GM10847 (cell line): ENCODE measurements around the gene PAPSS1.
A peak's percentile ranks its signal among the peaks of the same experiment; 100 is the strongest.

ENCODE experiments used
- POLR2A ChIP-seq: IDR thresholded peaks from 2 replicates; pipeline ENCODE4 v1.6.1; 2011; ENCODE audit not compliant: insufficient read length; ENCODE audit errors: extremely low read depth

Gene PAPSS1

DNA sequence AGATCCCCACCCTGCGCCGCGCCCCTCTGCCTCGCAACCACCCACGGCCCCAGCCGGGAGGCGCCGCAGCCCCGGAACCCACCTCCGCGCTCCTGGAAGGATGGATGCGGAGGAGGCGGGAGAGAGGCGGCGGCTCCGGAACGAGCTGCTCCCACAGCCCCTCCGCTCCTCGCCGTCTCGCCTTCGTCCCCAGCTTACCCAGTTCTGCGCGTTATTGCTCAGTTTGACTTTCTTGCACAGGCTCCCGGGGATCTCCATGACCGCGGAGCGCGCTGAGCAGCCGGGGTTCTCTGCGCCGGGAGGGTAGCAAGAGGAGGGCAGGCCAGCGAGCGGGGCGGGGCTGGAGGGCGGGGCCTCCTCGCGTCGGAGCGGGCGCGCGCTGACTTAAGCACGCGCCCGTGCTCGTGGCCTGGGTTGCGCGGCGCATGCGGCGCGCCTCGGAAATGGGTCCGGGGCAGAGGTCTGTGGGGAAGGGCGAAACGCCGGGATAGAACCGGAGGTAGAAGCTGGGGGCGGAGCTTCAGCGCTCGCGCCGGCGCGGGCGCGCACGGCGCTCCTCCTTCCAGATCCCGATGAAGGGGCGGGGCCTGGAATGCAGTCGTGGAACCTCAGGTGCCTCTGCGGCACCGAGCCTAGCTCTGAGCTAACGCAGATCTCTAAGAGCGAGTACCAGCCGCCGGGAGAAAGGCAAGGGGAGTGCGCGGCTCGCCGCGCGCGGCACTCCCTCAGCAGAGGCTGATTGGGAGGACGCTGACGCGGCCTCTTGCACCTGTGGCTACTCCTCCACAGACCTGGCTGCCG, at the start of gene PAPSS1:
TSS of gene PAPSS1 (minus strand) at position 313 of the 801 bp plus-strand sequence. CDS start at position 258, 55 bp downstream.
- peak; percentile 51 for TF ChIP-seq POLR2A

DNA sequence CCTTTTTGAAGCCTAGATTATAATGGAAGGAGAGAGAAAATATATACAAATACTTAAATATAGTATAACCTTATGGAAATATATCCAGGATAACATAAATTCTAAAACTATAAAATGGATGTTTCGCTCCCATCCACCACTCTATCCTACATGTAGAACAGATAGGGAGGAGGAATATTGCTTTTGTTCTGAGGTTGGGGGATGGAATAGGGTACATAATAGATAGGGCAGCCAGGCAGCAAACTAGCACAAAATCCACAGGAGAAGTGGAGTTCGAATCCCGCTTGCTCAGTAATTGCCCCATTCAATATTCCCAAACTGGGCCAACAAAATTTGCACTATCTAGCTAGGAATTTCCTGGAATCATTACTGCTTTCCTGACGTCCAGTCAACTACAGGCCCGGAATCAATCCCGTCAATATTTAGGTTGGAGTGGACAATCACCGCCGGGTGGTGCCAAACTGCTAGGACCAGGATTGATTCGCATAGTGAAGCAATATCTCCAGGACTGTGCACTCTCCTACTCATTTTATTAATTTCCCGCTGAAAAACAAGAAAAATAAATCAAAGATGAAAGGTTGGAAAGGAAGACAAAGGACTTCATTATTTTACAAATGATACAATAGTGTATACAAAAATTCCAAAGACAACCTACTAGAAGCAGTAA, 40.4 kb upstream of the PAPSS1 start:
- no peak for TF ChIP-seq POLR2A

DNA sequence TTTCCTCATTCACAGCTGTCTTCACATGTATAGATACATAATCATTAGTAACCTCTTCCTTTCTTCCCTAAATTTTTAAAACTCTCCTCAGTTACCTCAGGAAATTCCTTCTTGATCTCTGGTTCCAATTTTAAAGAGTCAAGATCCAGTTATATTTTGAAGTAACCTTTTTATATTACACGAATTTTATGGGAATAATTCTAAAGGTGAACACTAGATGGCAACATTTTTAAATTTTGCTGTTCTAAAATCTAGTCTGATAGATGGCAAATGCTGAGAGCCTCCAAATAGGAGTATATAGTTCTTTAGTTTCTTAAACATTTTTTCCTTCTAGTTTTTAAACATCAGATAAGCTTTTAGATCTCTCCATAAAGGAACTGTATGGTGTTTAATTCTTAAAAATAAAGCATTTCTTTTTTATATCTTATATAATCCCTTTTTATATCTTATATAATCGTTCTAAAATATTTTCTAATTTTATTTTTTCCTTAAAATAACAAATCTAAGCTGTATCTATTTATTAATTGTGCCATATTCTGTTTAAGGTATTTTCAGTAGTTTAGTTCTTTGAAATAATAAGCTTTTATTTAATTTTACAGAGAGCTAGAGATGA, 37.9 kb upstream of the PAPSS1 start:
- no peak for TF ChIP-seq POLR2A

DNA sequence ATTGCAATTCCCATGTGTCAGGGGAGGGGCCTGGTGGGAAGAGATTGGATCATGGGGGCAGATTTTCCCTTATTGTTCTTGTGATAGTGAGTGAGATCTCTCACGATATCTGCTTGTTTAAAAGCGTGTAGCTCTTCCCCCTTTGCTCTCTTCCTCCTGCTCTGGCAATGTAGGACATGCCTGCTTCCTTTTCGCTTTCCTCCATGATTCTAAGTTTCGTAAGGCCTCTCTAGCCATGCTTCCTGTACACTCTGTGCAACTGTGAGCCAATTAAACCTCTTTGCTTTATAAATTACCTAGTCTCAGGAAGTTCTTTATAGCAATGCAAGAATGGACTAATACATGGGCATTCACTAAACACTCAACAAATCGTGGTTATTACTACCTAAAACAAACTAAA, 37.2 kb upstream of the PAPSS1 start:
- TF ChIP-seq POLR2A, result no peak

DNA sequence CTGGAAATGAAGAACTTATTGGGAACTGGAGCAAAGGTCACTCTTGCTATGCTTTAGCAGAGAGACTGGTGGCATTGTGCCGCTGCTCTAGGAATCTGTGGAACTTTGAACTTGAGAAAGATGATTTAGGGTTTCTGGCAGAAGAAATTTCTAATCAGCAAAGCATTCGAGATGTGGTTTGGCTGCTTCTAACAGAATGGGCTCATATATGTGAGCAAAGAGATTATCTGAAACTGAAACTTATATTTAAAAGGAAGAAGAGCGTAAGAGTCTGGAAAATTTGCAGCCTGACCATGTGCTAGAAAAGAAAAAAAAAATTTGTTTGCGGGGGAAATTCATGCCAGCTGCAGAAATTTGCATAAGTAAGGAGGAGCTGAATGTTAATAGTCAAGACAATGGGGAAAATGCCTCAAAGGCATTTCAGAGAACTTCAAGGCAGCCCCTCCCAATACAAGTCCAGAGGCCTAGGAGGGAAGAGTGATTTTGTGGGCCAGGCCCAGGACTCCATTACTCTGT, 35.9 kb upstream of the PAPSS1 start:
- TF ChIP-seq POLR2A, result no peak

DNA sequence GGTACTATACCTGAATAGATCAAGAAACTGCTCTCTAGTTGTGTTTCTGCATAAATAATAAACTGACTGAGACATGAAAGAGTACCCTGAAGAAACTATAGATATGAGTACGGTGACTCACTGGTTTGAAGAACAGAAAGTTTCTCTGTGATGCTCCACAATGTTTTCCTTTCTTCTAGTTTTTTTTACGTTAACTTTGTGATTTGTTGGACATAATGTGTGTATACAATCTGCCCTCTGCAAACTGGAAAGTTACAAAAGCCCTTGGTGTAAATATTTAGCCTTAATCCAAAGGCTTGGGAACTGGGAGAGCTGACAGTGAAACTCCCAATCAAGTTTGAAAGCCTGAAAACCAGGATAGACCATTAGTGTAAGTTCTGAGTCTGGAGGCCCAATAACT, 31.6 kb upstream of the PAPSS1 start:
- TF ChIP-seq POLR2A, result no peak

DNA sequence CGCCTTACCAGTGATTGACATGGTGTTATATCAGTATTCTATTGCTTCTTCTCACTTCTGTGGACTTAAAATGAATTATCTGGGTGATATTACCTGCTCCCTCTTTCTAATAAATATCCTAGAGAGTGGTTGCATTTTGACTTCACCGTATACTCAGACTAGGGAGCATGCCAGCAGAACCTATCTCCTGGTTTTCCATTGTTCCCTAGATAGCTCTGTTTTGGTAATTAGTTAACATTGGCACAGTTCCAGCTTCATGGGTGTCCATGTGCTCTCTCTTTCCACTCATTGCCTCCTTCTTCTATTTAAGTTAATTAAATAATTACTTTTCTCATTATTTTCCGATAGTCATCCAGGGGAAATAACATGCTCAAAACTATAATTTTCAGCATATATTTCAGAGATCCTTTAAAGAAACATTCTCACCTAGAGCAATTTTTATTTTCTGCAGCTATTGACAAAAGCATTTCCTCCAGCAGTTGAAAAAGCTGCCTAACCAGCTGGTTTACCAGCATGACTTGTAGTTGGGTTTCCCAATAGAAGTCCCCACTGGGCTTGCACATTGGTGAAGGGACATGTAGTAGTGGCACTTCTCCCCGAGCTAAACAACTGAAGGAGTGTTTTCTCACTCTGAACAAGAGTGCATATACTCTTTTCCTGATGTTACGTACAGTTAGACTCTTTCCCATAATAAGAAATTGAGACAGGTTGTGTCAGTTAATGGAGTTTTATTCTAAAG, 27.9 kb upstream of the PAPSS1 start:
- TF ChIP-seq POLR2A, result no peak

DNA sequence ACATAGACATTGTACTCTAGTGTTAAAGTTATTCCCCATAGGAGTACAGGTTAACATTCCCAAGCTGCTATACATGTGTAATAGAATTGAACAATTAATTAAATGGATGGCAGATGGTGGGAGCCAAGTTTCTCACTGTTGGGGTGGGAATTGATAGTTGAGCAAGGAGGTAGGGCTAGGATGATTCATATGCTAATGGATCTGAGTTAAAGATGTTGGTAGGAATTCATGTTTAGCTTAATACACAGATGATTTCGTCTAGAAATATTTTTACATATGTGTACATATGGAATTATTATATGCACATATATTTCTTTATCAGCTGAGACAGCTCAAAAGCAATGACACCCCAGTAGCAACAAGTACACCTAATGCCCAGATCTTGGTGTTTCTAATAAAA, 26.1 kb upstream of the PAPSS1 start:
- no peak for TF ChIP-seq POLR2A

DNA sequence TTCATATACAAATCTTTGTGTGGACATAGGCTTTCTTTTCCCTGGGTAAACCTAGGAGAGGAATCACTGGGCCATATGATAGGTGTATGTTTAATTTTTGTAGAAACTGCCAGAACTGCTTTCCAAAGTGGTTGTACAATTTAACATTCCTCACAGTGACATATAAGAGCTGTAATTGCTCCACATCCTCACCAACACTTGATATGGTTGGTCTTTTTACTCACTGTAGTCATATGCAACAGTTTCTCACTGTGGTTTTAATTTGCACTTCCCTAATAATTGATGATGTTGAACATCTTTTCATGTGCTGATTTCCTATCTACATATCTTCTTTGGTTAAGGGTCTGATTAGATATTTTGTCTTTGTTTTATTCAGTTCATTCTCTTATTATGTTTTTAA, 24.5 kb upstream of the PAPSS1 start:
- no peak for TF ChIP-seq POLR2A

DNA sequence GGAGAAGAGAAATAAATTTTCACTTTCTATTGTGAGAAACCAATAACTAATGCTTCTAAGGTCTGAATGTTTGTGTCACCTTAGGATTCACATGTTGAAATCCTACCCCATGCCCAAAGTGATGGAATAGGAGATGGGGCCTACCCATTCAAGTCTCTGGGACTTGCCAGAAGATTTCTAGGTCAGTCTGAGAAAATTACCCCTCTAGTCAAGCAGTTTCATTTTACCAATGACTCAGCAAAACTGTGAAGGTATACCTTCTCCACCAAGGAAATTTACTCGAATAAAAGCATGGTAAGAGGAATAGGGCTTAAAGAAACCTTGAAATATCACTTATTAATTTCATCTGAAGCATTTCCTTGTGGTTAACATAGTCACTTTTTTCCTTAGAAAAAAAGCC, 23.5 kb upstream of the PAPSS1 start:
- TF ChIP-seq POLR2A, result no peak

DNA sequence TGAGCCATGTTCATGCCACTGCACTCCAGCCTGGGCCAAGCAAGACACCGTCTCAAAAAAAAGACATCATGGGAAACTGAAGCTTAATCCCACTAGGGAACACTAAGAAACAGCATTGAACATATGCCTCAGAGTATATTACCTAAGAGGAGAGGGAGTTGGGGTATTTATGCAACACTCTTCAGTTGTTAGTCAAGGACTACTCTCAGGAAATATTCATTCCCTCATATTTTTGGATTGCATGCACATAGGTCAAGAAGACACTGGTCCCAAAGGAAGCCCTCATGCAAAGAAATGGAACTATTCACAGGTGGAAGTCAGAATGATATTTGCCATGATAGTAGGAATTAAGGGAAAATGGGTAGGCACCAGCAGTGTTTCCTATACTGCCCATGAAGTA, 22.8 kb upstream of the PAPSS1 start:
- TF ChIP-seq POLR2A, result no peak

DNA sequence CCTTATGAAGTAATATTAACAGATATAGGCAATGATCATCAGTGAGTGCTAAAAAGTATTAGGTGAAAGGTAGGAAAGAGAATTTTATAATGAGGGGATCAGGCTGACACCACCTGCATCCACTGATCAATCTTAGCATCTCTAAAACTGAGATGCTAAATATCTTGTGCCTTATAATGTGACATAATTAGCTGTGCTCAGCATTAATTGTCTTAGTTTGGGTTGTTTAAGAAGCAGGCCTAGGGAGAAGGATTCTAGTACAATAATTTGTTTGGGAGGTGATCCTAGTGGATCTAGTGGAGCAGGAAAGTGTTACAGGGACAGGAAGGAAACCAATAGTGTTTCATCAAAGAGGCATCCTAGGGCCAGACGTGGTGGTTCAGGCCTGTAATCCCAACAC, 22.2 kb upstream of the PAPSS1 start:
- TF ChIP-seq POLR2A, result no peak

DNA sequence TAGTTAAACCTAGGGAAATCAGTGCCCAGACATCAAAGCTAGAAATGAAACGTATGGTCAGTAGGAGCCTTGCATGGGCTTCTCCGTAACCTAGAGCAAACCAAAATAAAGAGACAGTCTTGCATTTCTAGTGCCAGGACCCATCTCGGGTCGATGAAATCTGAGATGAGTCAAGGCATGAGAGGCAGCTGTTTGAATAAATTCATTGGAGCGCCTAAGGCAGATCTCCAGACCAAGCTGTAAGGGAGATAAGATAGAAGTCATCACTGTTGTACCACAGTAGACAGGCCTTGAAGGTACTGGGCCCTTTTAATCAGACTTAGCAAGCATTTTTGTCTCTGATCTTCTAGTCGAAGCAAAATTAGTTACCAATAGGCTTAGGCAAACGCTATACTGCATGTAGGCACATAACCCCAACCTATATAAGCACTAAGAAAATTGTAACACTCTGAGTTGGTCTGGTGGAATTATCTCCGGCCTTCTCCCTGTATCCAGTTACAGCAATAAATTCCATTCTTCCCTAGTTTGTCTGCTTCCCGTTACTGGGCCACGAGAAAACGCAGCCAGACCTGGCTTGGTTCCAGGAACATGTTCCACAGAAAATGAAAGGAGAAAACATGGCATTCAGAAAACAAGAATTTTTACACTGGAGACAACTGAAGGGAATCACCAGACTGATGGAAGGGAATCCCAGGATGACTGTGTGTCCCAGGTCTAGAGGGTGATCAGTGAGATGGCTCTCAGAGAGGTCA, 21.1 kb upstream of the PAPSS1 start:
- TF ChIP-seq POLR2A, result no peak

DNA sequence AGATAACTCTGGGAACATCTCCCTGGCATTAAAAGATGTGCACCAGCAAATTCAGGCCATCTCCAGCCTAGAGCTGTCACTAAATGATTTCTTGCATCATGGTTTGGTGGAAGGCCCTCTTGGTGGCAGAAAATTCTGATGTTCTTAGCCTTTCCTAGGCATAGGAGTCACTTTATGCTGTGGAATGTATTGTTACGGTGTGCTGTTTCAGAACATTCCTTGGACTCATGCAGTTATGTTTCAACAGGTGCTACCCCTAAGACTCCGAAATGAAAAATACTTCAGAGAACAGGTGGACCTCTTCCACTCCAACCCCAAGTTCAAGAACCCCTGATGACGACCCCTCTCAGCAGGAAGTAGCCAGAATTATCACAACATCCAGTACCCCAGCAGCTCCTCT, 20.3 kb upstream of the PAPSS1 start:
- TF ChIP-seq POLR2A, result no peak

DNA sequence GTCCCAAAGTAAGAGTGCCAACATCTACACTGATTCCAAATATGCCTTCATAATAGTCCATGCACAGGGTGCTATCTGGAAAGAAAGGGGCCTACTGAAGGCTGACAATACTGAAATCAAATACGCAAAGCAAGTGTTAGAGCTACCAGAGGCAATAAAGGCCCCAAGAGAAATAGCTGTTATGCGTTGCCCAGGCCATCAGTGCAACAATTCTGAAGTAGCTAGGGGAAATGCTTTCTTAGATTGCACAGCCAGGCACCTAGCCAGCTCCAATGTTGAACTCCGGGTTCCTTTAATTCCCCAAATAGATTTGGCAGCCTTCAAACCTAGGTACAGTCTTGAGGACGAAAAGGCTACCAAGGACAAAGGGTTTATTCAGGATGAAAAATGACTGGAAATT, 17.4 kb upstream of the PAPSS1 start:
- TF ChIP-seq POLR2A, result no peak
